SH-SY5Y (cell line): Measurements from ENCODE around the gene FAM151A.

ENCODE experiments used
- GATA2 ChIP-seq: IDR thresholded peaks from 2 replicates; pipeline ENCODE4 v1.6.1; 2011; ENCODE audit warnings: mild to moderate bottlenecking, low read depth, low read length
- GATA3 ChIP-seq: IDR thresholded peaks from 2 replicates; pipeline ENCODE4 v1.6.1; 2011; ENCODE audit warnings: low read depth, mild to moderate bottlenecking, low read length, moderate library complexity

DNA sequence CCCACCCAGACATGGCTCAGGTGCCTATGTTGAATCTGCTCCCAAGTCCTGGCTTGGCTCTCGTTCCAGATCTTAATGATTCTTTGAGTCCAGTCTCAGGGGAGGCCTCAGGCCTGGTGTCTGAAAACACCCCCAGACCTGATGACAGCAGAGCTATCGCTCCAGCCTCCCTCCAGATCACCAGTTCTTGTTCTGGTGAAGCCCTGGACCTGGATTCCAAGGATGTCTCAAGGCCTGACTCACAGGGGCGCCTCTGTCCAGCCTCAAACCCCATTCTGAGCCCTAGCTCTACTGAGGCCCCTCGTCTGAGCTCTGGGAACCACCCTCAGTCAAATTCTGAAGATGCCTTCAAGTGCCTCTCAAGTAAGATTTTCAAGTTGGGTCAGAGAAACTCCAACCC, 29.7 kb upstream of the FAM151A start:
- TF ChIP-seq GATA2 (no peak), GATA3 (no peak)
